ENCODE measurements around the gene CATSPER1. TPM values are rescaled to one million over a fixed set of nuclear protein-coding genes. Genes with fewer than 3 reads are reported as not detected.

Gene CATSPER1
- total and polyA plus RNA-seq, 2 of the 13 experiments (the other 11 are each of a cell fraction or from before 2014, with no cell fraction given): 0.17 TPM; not detected in 1

DNA sequence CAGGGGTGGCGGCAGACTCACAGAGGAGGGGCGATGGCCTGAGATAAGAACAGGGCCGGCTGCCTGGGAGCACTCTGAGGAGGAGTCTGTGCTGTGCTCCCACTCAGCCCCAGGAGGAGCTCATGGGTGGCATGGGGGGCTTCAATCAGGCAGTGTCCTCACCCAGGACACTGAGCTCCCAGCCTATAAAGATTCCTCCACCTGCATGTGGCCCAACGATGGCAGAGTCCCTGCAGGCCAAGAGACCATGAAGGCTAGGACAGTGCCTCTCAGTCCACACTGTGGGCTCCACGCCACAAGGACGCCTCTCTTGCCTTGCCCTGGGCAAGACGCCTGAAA is 12.5 kb downstream of the CATSPER1 start:
- Histone ChIP-seq H3K4me3 (replicated peaks in 1 of 3; ENCODE audit: insufficient read depth in 1 of 3, low read depth in 2 of 3, low read length in 3 of 3) (no peak overlapping the region), H3K9ac (ENCODE audit: insufficient read depth, low read depth, low read length) (no peak overlapping the region), H3K36me3 (replicated peaks in 1 of 2; ENCODE audit: control insufficient read depth in 1 of 2, insufficient read depth in 2 of 2, low read length in 2 of 2) (no peaks in the 10 kb centered on the region), H2AFZ (ENCODE audit: low read length) (no peak overlapping the region), H4K20me1 (ENCODE audit: insufficient read depth, low read length) (no peaks in the 10 kb centered on the region), H3K9me3 (ENCODE audit: low read length) (no peaks in the 10 kb centered on the region), H3K4me2 (ENCODE audit: low read depth, low read length) (no peak overlapping the region), H3K79me2 (ENCODE audit: insufficient read depth, low read length) (no peaks in the 10 kb centered on the region), H3K27ac (ENCODE audit: extremely low read length, insufficient read depth, low read length) (no peak overlapping the region), H3K4me1 (ENCODE audit: insufficient read depth, low read length) (no peaks in the 10 kb centered on the region; the same call in 1 of the 2 replicates), H3K27me3 (ENCODE audit: control insufficient read depth in 1 of 2, insufficient read depth in 2 of 2, low read length in 2 of 2) (peaks cover 9 to 45% of the 10 kb centered on the region in 2 experiments; a peak in 4 of 5 replicates)
- FAIRE-seq (no peak), DNase-seq (ENCODE audit: low spot score) (no peak), ATAC-seq (no peak)
- TF ChIP-seq ZNF263 (CRISPR knock-in tag; IDR thresholded peaks at IDR 0.05): peak; percentile 95
- TF ChIP-seq ZFP36L2 (CRISPR knock-in tag; IDR thresholded peaks at IDR 0.05): no peak
- TF ChIP-seq ZNF564 (CRISPR knock-in tag; IDR thresholded peaks at IDR 0.05): no peak
- TF ChIP-seq, protein P1, sequence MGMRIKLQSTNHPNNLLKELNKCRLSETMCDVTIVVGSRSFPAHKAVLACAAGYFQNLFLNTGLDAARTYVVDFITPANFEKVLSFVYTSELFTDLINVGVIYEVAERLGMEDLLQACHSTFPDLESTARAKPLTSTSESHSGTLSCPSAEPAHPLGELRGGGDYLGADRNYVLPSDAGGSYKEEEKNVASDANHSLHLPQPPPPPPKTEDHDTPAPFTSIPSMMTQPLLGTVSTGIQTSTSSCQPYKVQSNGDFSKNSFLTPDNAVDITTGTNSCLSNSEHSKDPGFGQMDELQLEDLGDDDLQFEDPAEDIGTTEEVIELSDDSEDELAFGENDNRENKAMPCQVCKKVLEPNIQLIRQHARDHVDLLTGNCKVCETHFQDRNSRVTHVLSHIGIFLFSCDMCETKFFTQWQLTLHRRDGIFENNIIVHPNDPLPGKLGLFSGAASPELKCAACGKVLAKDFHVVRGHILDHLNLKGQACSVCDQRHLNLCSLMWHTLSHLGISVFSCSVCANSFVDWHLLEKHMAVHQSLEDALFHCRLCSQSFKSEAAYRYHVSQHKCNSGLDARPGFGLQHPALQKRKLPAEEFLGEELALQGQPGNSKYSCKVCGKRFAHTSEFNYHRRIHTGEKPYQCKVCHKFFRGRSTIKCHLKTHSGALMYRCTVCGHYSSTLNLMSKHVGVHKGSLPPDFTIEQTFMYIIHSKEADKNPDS (CRISPR knock-in tag; IDR thresholded peaks at IDR 0.05): no peak
- no peak for TF ChIP-seq ZNF670 (CRISPR knock-in tag; IDR thresholded peaks at IDR 0.05; ENCODE audit: borderline replicate concordance)
- POLR2A ChIA-PET: no interaction called here
- in situ Hi-C loops (cut with HindIII; ENCODE audit: extremely low pct_ligation_motif_present, low pct_unique_long_range_greater_than_20kb): no loop called here
- WGBS (ENCODE audit: low lambda C conversion rate): 28% methylated on average over 3 of the region's 7 CpGs
- no TSS peak for BruUV-seq (replicated peaks)
- intact Hi-C loops (cut with micrococcal nuclease; ENCODE audit: unreplicated experiment): no loop called here
- CTCF ChIA-PET (ENCODE audit: low intra/inter-chr PET ratio, low total read pairs): no interaction called here

DNA sequence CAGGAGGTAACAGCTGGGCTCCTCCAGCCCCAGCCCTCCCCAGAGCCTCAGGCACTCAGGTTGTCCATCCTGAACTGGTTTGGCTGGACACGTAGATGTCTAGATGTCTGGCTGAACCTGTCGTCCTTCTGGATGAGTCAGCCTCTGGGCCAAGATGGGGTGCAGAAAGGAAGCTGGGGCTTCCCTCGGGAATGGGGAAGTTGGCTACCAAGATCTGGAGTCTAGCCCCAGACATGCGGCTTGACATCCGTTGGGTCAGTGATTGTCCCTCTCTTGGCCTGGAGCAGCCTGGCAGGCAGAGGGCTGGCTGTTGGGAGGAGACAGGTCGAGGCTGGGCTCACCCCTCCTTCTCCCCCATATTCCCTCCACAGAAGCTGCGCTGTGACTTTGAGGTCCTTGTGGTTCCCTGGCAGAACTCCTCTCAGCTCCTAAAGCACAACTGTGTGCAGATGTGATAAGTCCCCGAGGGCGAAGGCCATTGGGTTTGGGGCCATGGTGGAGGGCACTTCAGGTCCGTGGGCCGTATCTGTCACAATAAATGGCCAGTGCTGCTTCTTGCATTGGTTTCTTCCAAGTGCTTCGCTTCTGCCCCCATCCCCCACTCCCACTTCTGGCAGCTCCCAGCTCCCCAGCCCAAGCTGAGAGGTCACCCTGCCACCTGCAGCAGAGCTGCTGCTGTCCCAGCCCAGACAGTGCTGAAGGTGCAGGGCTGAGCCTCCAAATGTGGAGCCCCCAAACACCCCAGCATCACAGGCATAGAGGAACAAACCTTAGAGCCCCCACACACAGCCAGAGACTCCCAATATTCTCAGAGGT is 13.1 kb downstream of the CATSPER1 start:
- in situ Hi-C loops (cut with HindIII; ENCODE audit: extremely low pct_ligation_motif_present, low pct_unique_long_range_greater_than_20kb): no loop called here
- Histone ChIP-seq H3K79me2 (ENCODE audit: insufficient read depth, low read length) (no peaks in the 10 kb centered on the region), H3K9me3 (ENCODE audit: low read length) (no peaks in the 10 kb centered on the region), H3K9ac (ENCODE audit: insufficient read depth, low read depth, low read length) (no peak overlapping the region), H3K36me3 (replicated peaks in 1 of 2; ENCODE audit: control insufficient read depth in 1 of 2, insufficient read depth in 2 of 2, low read length in 2 of 2) (no peaks in the 10 kb centered on the region), H3K27ac (ENCODE audit: extremely low read length, insufficient read depth, low read length) (no peak overlapping the region), H4K20me1 (ENCODE audit: insufficient read depth, low read length) (no peaks in the 10 kb centered on the region), H3K4me1 (ENCODE audit: insufficient read depth, low read length) (no peaks in the 10 kb centered on the region; the same call in 1 of the 2 replicates), H3K27me3 (ENCODE audit: control insufficient read depth in 1 of 2, insufficient read depth in 2 of 2, low read length in 2 of 2) (peaks cover 9 to 45% of the 10 kb centered on the region in 2 experiments; a peak in 4 of 5 replicates), H2AFZ (ENCODE audit: low read length) (no peak overlapping the region), H3K4me3 (replicated peaks in 1 of 3; ENCODE audit: insufficient read depth in 1 of 3, low read depth in 2 of 3, low read length in 3 of 3) (no peak overlapping the region), H3K4me2 (ENCODE audit: low read depth, low read length) (no peak overlapping the region)
- no peak for ATAC-seq
- DNase-seq (ENCODE audit: low spot score): no peak
- ChIA-PET CTCF (ENCODE audit: low intra/inter-chr PET ratio, low total read pairs) (no interaction called here), POLR2A (no interaction called here)
- 35% methylated on average over 11 of the region's 12 CpGs for WGBS (ENCODE audit: low lambda C conversion rate)
- no peak for FAIRE-seq
- intact Hi-C loops (cut with micrococcal nuclease; ENCODE audit: unreplicated experiment): no loop called here
- no TSS peak for BruUV-seq (replicated peaks)
- TF ChIP-seq RAD21 (CRISPR knock-in tag; IDR thresholded peaks at IDR 0.05) (no peak), THYN1 (CRISPR knock-in tag; IDR thresholded peaks at IDR 0.05; ENCODE audit: borderline replicate concordance, low read depth) (no peak), RXRB (CRISPR knock-in tag; IDR thresholded peaks at IDR 0.05; ENCODE audit: borderline replicate concordance) (no peak), CENPX (CRISPR knock-in tag; IDR thresholded peaks at IDR 0.05) (no peak), ZBTB7B (CRISPR knock-in tag; IDR thresholded peaks at IDR 0.05) (no peak), ZNF354B (CRISPR knock-in tag; IDR thresholded peaks at IDR 0.05) (no peak), ZNF383 (CRISPR knock-in tag; IDR thresholded peaks at IDR 0.05; ENCODE audit: borderline replicate concordance) (no peak), ZNF510 (CRISPR knock-in tag; IDR thresholded peaks at IDR 0.05; ENCODE audit: low read depth) (no peak)
- TF ChIP-seq, protein P2, sequence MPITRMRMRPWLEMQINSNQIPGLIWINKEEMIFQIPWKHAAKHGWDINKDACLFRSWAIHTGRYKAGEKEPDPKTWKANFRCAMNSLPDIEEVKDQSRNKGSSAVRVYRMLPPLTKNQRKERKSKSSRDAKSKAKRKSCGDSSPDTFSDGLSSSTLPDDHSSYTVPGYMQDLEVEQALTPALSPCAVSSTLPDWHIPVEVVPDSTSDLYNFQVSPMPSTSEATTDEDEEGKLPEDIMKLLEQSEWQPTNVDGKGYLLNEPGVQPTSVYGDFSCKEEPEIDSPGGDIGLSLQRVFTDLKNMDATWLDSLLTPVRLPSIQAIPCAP (CRISPR knock-in tag; IDR thresholded peaks at IDR 0.05; ENCODE audit: low read depth): no peak
- TF ChIP-seq, protein P3, sequence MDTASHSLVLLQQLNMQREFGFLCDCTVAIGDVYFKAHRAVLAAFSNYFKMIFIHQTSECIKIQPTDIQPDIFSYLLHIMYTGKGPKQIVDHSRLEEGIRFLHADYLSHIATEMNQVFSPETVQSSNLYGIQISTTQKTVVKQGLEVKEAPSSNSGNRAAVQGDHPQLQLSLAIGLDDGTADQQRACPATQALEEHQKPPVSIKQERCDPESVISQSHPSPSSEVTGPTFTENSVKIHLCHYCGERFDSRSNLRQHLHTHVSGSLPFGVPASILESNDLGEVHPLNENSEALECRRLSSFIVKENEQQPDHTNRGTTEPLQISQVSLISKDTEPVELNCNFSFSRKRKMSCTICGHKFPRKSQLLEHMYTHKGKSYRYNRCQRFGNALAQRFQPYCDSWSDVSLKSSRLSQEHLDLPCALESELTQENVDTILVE (CRISPR knock-in tag; IDR thresholded peaks at IDR 0.05): no peak
